ENCODE results near the gene RBFOX1.

DNA sequence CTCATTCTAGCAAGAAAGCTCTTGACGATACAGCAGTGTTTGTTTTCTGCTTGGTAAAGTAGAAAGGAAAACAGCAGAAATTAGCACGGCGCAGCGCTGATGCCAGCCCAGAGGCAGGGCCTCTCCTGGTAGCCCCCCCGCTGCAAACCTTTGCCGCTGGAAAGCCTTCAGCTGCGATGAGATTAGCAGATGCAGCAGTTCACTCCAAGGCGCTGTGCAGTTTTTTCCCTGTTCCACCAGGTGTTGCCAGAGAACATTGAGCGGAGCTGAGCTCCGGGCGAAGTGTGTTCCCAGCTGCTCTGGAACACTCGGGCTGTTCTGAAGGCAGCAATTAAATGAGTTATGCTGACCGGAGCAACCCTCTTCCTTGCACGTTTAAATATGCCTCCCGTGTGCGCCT, 72.5 kb downstream of the RBFOX1 start:
- TF ChIP-seq, protein P1, sequence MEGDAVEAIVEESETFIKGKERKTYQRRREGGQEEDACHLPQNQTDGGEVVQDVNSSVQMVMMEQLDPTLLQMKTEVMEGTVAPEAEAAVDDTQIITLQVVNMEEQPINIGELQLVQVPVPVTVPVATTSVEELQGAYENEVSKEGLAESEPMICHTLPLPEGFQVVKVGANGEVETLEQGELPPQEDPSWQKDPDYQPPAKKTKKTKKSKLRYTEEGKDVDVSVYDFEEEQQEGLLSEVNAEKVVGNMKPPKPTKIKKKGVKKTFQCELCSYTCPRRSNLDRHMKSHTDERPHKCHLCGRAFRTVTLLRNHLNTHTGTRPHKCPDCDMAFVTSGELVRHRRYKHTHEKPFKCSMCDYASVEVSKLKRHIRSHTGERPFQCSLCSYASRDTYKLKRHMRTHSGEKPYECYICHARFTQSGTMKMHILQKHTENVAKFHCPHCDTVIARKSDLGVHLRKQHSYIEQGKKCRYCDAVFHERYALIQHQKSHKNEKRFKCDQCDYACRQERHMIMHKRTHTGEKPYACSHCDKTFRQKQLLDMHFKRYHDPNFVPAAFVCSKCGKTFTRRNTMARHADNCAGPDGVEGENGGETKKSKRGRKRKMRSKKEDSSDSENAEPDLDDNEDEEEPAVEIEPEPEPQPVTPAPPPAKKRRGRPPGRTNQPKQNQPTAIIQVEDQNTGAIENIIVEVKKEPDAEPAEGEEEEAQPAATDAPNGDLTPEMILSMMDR (IDR thresholded peaks at IDR 0.05) = no peak
- TF ChIP-seq POLR2A (IDR thresholded peaks at IDR 0.05) = no peak

Measured in lower leg skin (tissue), 3 donors.